HG02571 (cell line): ENCODE measurements around the gene FAM161B.
"Not testable (repeated sequence)": the region's sequence is repeated elsewhere in the genome, so short reads cannot be mapped to it uniquely, and the experiment has no call there.

Experiments
- ATAC-seq: cut with Tn5 transposase; IDR thresholded peaks from one replicate; pipeline ENCODE4 v1.9.1; 2021; ENCODE audit warnings: mild to moderate bottlenecking, moderate library complexity; ENCODE audit not compliant: unreplicated experiment

The FAM161B gene, protein sequence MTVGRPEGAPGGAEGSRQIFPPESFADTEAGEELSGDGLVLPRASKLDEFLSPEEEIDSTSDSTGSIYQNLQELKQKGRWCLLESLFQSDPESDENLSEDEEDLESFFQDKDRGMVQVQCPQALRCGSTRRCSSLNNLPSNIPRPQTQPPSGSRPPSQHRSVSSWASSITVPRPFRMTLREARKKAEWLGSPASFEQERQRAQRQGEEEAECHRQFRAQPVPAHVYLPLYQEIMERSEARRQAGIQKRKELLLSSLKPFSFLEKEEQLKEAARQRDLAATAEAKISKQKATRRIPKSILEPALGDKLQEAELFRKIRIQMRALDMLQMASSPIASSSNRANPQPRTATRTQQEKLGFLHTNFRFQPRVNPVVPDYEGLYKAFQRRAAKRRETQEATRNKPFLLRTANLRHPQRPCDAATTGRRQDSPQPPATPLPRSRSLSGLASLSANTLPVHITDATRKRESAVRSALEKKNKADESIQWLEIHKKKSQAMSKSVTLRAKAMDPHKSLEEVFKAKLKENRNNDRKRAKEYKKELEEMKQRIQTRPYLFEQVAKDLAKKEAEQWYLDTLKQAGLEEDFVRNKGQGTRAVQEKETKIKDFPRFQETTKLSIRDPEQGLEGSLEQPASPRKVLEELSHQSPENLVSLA

GRCh38 chr14:73949752-73950734, at the start of gene FAM161B, which contains the start of gene COQ6:
FAM161B (minus strand) TSS chr14:73950094; CDS start chr14:73950026, 68 bp downstream.
COQ6 (plus strand) TSS chr14:73950302; CDS start chr14:73950333, 31 bp downstream.
- ATAC-seq = peak; percentile 85

DNA sequence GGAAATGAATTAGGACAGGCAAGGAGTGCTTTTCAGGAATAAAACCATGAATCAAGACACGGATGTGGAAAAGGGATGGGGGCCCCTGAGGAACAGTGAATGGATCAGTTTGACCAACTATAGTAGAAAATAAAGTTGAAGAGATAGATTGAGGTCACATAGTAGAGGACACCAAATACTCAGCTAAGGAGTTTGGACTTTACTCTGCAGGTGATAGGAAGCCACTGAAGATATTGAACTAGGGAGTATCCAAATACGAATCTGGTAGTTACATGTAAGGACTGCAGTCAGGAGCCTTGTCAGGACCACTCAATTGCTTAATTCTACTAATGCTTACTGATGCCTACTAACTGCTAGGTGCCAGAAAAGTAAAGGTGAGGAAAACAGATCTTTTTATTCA, 48.8 kb upstream of the FAM161B start:
- ATAC-seq = no peak

DNA sequence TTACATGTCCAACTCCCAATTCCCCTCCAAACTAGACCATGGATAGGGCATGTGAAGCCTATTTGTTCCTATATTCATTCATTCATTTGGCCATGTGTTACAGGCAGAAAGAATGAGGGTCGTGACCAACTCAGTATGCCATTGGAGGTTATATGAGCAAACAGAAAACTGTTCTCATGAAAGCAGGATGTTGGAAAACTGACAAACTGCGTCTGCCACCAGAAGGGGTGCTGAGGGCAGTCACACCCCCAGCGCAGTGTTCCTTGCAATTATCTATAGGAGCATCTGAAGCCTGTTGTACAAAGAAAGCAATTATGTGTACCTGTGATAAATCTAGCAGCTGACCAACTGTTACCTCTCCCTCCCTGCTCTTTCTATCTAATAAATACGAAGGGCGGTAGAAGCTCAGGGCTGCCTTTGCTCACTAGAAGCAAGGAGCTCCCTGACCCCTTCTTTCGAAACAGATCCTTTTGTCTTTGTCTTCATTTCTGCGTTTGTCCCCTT, 48.1 kb upstream of the FAM161B start:
- ATAC-seq = no peak

DNA sequence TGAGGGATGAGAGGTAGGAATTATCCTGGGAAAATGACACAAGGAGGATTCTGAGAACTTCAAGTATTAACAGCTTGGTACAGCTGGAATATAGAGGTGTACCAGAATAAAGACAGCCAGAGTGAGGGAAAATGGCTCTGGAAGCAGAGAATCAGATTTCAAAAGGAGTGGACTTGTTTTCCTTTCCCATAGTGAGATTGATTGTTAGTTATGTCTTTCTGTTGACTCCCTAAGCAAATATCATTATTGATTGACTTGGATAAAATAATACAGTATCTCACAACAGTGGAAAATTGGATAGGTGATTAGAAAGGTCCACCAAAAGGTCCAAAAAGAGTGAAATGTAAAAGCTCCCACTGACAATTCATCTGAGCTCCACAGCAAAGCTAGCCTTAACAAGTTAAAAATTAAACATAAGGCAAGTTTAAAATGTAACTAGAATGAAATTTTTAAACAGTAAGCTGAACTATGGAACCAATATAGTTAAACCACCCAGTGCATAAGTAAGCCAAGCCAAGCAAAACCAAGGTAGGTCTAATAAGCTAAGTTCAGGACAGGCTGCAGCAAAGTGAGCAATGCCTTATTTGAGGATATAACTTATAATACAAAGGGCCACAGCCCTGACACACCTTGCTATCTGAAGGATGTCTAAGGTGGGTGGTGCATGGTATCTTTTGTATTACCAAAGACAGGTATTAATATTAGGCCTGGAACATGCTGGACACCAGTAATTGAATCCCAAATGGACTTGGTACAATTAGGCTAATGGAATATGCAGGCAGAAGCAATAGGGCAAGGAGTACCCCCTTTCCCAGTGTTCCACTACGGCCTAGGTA, 47.4 kb upstream of the FAM161B start:
- no peak for ATAC-seq

GRCh38 chr14:73996731-73997107, 46.8 kb upstream of the FAM161B start:
- ATAC-seq = no peak

DNA sequence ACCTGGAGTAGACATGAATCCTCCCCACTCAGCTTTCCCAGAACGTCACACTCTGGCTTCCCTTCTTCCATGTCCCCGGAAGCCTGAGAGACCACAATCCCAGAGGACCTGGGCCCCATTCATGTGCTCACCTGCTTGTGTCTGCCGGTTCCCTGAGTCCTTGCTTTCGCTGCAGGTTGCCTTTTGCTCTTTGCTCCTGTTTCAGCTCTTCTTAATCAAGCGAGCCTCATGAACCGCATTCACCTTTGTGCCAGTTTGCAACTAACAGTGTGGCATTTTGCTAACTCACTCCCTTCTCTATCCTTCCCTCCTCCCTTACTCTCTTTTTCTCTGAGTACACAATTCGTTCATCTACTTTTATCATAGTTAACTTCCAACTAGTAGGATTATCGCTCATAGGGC, 46.1 kb upstream of the FAM161B start:
- ATAC-seq = no peak

- ATAC-seq = not testable (repeated sequence)
Observed at GRCh38 chr14:73994926-73995325, 45.0 kb upstream of the FAM161B start.

- ATAC-seq = no peak
Observed at GRCh38 chr14:73991092-73991491, 41.2 kb upstream of the FAM161B start.

- not testable (repeated sequence) for ATAC-seq
Observed at GRCh38 chr14:73988656-73989055, 38.8 kb upstream of the FAM161B start.

- no peak for ATAC-seq
Observed at GRCh38 chr14:73988065-73988464, 38.2 kb upstream of the FAM161B start.

GRCh38 chr14:73977896-73978295, 28.0 kb upstream of the FAM161B start:
- no peak for ATAC-seq

GRCh38 chr14:73976125-73976524, 26.2 kb upstream of the FAM161B start:
- no peak for ATAC-seq

- ATAC-seq = no peak
Observed at GRCh38 chr14:73973497-73973896, 23.6 kb upstream of the FAM161B start.

DNA sequence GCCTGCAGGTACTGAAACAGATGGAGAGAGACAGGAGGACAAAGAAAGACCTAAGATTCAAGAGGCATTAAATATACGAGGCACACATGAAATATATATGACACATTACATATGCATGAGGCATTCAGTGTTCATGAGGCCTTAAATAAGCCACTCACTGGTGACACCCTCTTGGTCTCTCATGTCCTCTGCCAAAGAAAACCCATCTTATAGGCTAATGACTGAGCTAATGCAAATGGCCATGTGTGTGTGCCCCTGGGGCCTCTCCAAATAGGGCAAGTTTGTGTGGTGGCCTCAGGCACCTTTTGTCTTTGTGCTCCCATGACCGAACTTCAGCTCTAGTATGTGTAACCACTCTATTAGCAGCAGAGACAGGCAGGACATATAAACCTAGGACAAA, 19.0 kb upstream of the FAM161B start:
- no peak for ATAC-seq

- no peak for ATAC-seq
Observed at GRCh38 chr14:73965216-73965615, 15.3 kb upstream of the FAM161B start.

DNA sequence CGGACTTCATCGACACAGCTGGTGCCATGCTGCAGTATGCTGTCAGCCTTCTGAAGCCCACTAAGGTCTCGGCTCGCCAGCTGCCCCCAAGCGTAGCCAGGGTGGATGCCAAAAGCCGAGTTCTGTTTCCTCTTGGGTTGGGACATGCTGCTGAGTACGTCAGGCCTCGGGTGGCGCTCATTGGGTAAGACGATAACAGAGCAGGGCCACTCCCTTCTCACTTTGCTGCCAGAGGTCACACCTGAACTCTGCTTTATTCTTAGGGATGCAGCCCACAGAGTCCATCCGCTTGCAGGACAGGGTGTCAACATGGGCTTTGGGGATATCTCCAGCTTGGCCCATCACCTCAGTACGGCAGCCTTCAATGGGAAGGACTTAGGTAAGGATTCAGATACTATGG, 11.3 kb upstream of the FAM161B start:
- no peak for ATAC-seq

DNA sequence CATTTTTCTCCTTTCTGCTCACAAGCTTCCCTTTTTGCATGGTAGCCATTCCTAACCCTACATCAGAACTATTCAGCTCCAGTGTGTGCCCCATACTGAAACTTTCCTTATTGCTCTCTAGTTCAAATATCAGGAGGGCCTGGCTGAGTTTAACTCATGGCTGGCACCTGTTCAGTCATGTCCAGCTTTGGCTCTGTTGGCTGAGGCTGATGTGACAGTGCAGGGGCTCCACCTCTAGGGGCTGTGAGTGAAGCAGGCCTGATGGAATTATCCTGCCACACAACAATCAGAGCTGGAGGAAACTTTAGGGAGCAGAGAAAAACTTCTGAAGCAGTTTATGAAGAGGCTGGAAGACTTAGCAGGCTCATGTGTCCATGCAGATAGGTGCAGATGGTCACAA, 8.7 kb upstream of the FAM161B start:
- no peak for ATAC-seq

- ATAC-seq = no peak
Observed at GRCh38 chr14:73955674-73956073, 5.8 kb upstream of the FAM161B start.

GRCh38 chr14:73953731-73954130, 3.8 kb upstream of the FAM161B start:
- no peak for ATAC-seq

GRCh38 chr14:73945159-73945670, 4.7 kb downstream of the FAM161B start:
- ATAC-seq = no peak
